ENCODE measurements around the gene ST6GALNAC2.

GRCh38 chr17:76582660-76583059 is 3.0 kb downstream of the ST6GALNAC2 start:
- TF ChIP-seq CTCF (conservative IDR thresholded peaks at IDR 0.05; ENCODE audit: low read length) (no peak), EZH2phosphoT487 (IDR thresholded peaks at IDR 0.05; ENCODE audit: borderline replicate concordance) (no peak)

Measured in Loucy (cell line).